DMS79 treated with DMSO at 0.1 percent for 48 hours (cell line): ENCODE data around the gene PABPN1.
A peak's percentile ranks its signal among the peaks of the same experiment; 100 is the strongest.
"Not testable (repeated sequence)": the region's sequence is repeated elsewhere in the genome, so short reads cannot be mapped to it uniquely, and the experiment has no call there.

Experiments
- DNase-seq: peaks from one replicate; lab custom pipeline; 2025; lab: John Stamatoyannopoulos, UW

The PABPN1 gene, protein sequence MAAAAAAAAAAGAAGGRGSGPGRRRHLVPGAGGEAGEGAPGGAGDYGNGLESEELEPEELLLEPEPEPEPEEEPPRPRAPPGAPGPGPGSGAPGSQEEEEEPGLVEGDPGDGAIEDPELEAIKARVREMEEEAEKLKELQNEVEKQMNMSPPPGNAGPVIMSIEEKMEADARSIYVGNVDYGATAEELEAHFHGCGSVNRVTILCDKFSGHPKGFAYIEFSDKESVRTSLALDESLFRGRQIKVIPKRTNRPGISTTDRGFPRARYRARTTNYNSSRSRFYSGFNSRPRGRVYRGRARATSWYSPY

DNA sequence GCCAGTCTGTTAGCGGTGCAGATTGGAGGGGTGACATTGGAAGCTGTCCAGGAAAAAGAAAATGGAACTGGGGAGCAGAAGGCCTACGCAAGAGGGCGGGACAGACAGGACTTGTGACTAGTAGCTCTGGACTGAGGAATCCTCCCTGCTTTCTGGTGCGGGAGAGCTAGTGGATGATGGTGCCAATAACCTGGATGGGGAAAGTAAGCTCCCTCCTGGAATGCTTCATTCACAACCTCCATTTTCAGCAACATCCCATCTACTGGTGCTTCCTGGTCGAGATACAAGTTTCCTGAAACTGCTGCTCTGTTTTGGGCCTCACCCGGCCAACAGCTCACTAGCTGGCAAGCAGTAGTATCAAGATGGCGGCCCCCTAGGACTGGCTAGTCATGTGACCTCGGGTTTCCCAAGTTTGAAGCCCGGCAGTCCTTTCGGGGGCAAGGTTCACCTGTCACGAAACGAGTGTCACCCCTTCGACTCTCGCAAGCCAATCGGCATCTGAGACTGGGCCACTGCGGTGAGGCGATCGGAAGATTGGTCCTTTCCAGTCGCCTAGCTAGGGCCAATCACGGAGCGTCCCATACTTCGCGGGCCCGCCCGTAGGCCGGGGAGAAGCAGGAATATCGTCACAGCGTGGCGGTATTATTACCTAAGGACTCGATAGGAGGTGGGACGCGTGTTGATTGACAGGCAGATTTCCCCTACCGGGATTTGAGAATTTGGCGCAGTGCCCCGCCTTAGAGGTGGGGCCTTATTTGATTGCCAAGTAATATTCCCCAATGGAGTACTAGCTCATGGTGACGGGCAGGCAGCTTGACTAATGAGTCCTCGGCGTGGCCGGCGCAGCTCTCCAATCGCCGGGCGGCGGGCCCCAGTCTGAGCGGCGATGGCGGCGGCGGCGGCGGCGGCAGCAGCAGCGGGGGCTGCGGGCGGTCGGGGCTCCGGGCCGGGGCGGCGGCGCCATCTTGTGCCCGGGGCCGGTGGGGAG is at the start of gene PABPN1:
PABPN1 (plus strand) TSS at position 874 of the 988 bp plus-strand sequence; CDS start at position 887, 13 bp downstream.
- peak; percentile 100 for DNase-seq

DNA sequence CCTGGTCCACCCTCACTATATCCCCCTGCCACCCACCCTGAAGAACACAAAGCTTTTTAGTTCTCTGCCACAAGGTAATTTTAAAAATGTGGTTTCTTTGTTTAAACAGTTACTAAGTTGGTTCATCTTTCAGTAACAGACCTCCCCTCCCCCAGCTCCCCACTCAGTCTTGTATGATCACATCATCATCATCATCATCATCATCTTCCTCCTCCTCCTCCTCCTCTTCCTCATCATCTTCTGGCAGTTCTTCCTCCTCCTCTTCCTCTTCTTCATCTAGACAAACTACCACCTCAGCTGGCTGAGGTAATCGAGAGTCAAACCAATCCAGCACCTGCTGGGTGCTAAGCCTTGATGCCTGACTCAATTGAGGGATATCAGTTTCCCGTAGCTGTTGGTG is 45.8 kb upstream of the PABPN1 start:
- DNase-seq = no peak

DNA sequence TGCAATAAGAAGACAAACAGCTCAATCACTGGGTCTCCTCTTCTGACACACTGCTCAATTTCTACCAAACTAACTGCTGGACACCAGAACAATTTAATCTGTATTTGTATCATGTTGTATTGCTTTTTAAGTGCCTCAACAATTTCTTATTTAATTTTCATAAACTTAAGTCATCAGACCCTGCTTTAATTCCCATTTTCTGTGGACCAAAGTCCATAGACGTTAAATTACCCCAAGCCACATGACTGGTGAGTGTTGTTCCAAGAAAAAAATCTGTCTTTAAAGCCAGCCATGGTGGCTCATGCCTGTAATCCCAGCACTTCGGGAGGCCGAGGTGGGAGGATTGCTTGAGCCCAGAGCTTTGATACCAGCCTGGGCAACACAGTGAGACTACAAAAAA is 44.1 kb upstream of the PABPN1 start:
- no peak for DNase-seq

DNA sequence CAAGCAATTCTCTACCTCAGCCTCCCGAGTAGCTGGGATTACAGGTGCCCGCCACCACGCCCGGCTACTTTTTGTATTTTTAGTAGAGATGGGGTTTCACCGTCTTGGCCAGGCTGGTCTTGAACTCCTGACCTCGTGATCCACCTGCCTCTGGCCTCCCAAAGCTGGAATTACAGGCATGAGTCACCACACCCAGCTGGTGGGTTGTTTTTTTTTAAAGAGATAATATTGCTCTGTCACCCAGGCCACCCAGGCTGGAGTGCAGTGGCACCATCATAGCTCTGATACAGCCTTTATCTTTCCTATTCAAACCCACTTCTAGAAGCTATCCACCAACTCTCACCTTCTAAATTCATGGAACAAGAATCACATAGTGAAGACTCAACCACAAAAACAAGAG is 43.3 kb upstream of the PABPN1 start:
- not testable (repeated sequence) for DNase-seq

DNA sequence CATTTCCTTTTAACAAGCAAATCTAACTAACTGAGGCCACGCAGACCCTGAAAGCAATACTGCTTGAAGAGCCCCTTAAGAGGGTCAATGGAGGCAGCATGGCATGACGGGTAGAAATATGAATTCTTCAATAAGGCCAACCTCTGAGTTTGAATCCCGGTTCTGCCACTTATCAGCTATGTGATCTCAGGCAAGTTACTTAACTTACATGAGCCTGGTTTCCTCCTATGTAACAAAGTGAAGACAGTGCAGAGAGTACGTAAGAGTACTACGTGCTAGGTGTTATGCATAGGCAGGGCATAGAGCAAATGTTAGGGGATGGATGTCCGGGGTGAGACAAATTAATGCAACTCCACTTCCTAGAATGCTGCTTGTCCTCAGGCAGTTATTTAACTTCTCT is 40.0 kb upstream of the PABPN1 start:
- no peak for DNase-seq

DNA sequence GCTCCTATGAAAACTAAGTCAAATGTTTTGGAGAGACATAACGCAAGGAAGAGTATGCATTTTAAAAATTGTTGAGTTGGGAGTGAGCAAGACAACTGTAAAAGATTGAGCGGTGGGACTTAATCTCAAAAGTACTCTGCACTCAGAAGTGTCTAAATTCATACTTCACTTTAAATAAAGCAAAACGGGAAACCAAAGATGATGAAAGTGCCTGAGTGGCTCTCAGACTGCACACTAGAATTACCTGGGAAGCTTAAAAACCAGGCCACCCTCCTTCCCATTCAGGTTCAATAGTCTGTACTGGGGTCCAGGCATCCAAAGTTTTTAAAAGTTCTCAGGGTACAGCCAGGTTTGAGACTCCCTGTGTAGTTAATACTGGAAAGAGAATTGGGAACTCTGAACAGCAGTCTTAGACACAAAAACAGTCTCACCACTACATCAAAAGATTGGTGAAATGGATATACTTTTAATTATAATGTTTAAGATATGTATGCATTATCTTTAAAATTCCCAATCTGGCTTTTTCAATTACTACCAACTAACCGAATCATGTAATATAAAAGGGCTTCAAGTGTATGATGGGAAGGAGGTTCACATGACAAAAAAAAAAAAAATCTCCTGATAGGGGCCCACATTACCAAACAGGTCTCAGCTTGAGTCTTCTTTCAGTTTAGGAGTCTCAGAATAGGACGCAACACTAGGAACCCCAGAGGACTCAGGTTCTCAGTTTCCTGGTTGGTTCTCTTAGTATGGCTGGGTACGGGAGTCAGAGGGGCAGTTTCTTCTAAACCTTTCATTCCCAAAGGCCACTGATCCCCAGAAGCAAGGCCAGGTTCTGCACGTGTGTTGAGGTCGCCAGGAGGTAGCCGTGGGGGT is 36.4 kb upstream of the PABPN1 start:
- DNase-seq = peak; percentile 25

DNA sequence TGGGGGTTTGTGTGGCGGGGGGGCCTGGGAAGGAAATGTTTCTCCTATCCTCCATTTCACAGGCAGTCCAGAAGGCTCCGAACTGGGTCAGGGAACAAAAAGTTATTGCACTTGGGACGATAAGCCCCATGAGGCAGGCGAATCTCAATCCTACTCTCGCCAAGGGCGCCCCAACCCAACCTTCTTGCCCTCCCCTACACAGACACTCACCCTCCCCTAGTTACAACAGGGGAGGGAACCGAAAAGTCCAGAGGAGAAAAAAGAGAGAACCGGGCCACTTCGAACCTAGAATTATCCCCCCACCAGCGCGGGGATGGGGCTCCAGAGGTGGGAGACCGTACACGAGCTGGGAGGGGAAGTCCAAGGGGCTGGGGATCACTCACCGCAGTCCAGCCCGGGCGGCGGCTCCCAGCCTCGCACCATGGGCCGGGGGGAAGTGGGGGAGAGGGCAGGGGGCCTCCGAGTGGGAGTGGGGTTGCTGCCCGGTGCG is 35.7 kb upstream of the PABPN1 start:
- no peak for DNase-seq

DNA sequence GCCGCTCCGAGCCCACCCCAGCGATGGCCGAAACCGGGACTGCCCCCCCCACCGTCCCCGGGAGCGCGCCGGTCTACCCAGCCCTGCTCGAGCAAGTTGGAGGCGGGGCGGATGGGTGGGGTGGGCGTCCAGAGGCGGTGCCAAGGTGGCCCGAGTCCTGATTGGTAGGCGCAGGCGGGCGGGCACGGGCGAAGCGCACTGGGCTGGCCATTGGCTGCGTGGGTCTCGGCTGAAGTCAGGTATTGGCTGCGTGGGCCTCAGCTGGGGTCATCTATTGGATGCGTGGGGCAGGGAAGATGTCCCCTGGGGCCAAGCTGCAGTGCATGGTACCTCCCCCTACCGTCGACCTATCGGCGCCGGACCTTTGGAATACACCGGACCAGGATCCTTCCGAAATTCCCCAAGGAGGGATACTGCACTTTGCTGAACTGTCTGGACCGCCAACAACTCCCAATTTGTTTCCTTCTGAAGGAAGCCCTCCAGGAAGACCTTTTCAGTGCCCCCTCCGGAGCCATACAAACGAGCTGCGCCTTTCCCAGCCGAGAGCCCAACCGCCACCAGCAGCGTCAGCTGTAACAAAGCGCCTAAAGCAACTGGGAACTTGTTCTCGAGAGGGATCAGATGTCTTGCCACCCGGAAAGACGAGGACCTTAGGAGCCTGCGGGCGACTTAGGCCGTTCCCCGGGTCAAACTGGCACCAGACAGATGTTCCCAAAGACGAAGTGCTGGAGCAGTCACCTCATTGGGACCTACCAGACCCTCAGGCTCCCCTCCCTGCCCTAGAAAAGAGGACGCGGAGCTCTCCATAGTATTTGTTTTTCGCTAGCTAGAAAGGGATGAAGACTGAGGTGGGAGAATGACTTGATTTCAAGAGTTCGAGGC is 35.0 kb upstream of the PABPN1 start, which contains the start of gene HOMEZ:
HOMEZ (minus strand) TSS at position 113 of the 882 bp plus-strand sequence. CDS start 180 bp downstream, outside the sequence.
- peak; percentile 100 for DNase-seq

DNA sequence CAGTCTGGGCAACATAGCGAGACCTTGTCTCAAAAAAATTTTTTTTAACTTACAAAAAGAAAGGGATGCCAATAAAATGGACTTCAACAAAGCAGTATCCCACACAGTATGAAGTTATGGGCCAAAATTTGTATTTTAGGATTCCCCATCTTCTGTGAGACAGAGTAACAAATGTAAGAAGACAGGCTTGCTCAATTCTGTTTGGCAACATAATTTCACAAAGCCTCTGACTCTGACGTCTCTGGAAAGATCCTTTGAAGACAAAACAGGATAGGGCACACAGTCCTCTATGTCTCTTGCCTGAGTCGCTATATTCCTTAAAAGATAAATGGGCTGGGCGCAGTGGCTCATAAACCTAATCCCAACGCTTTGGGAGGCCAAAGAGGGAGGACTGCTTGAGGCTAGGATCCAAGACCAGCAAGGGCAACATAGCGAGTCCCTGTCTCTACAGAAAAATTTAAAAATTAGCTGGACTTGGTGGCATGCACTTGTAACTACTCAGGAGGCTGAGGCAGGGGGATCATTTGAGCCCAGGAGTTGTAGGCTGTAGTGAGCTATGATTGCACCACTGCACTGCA is 34.3 kb upstream of the PABPN1 start:
- DNase-seq = no peak

DNA sequence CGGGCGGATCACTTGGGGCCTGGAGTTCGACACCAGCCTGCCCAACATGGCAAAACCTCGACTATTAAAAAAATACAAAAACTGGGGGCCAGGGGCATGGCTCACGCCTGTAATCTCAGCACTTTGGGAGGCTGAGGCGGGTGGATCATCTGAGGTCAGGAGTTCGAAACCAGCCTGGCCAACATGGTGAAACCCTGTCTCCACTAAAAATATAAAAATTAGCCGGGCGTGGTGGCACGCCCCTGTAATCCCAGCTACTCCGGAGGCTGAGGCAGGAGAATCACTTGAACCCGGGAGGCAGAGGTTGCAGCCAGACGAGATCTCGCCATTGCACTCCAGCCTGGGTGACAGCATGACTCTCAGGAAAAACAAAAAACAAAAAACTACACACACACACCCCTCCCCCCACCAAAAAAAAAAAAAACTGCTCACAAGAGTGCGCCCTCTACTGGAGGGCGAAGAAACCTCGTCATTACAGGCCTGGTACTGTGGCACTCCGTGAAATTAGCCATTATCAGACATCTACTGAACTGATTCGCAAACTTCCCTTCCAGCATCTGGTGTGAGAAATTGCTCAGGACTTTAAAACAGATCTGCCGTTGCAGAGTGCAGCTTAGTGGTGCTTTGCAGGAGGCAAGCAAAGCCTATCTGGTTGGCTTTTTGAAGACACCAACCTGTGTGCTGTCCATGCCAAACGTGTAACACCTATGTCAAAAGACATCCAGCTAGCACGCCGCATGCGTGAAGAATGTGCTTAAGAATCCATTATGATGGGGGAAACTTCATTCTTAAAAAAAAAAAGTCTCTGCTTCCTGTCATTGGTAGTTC is 26.3 kb upstream of the PABPN1 start:
- DNase-seq = peak; percentile 26

DNA sequence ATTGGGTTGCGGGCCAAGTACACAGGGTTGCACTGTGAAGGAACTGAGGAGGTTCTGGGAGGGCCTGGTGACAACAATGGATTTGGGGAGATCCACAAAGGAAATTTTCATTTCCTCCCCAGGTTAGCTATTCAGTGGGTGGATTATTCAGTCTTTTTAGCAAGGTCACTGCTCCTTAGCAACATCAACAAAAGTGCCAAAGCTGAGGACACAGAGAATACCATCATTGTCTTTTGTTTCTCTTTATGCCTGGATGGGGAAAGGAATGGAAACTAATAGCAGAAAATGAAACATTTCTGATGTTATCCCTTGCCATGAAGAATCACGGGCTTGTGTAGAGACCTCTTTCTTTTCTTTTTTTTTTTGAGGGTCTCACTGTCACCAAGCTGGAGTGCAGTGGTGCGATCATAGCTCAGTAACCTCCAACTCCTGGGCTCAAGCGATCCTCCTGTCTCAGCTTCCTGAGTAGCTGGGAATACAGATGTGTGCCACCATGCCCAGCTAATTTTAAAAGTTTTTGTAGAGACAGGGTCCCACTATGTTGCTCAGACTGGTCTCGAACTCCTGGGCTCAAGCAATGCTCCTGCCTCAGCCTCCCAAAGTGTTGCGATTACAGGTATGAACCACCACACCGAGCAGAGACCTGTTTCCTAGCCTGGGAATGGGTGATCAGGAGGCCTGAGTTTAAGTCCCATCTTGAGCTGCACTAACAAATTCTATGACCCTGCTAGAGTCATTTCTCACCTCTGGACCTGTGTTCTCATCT is 25.1 kb upstream of the PABPN1 start:
- no peak for DNase-seq

DNA sequence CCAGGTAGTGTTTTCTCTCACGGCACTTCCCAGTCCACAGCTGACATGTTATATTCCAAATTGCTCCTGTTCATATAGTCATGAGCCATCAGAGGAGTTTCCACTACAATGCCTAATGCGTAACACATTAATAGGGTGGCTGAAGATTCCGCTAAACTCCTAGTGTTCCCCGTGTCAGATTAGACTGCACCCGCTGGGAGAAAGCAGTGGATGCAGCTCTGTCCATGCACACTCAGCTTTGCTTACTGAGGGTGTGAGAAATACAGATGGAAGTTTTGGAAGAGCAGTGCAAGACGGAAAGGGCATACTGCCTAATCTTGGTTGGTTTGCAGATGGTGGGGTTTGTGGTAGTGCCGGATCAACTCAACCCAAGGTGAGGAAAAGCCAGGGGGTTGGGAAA is 24.2 kb upstream of the PABPN1 start:
- no peak for DNase-seq

DNA sequence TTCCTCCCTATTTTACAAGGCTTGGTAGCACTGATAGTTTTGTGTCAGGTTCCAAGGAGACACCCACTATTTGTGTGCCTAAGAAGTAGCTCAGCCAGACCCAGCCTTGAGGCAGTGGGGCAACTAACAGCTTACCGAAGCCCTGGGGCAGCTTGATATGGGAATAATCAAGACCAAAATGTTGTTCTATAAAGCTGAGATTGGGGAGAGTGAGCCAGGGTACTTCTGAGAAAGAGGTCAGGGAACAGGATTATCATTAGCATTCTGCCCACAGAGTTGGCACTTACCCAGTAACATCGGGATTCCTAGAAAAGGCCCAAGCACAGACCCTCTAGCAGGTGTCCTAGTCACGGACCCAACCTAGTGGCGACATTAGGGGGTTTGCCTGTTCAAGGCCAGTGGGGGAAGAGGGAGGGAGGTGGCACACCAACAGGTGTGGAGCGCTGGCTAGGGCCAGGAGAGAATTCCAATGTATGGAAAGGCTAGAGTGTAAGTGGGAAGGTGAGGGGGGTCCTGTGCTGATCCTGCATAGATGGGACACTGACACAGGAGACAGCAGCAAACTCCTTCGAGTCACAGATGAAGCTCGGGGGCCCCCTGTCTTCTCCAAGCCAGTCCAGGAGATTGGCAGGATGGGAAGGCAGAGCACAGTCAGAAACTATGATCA is 23.5 kb upstream of the PABPN1 start:
- no peak for DNase-seq

DNA sequence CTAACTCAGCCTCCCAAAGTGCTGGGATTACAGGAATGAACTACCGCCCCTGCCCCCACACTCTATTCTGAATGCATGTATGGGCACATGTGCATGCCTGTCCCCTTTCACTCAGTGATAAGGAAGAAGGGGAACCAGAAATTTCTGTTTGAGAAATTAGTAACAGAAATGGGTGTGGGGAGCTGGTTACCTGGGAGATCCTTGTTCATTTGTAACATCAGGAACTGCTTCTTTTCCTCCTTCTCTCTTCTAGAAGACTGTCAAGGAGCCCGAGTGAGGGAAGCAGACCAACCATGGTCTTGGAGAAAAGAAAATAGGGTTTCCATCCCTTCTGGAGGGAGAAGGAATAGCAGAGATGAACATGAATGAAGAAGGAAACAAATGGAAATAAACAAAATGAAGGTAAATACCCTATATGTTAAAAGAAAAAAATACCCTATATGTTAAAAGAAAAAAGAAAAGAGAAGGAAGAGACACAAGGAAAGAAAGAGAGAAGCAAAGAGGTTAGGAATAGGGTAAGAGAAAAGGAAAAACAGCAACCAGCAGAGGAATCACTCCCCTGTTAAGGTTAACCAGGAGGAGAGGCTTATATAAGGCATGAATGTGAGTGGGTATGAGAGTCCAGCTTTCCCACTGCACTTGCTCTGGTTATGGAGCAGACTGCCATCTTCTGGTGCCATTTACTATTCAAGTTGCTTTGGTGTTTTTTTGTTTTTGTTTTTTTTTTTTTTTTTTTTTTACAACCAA is 21.9 kb upstream of the PABPN1 start:
- peak; percentile 40 for DNase-seq

DNA sequence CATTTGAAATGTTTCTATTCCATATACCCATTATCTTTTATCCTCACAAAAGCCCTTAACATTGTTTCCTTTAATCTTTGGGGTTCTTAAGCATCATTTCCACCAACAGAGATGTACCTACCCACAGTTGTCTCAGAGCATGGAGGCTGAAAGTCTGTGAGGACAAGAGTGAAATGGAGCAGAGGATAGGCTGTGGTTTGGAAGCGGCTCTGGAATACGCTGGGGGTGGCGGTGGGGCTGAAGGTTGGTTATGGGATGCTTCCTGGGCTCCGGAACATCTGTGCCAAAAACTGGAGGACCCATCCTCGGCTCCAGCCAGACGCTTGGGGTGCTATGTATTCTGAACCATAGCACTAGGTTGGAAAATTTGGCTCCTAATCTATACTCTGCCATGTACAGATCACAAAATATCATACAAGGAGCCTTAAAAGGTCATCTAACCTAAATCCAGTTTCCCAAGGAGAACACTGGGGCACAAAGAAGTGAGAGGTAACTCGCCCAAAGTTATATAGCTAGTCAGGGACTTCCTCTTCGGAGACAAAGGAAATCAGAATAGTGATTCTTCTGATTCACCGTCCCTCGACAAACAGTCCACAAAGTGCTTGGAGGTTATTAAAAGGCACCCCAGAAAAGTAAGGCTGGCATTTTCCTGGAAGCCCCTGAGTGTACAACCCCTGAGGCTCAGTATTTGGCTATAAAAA is 21.1 kb upstream of the PABPN1 start:
- DNase-seq = no peak

DNA sequence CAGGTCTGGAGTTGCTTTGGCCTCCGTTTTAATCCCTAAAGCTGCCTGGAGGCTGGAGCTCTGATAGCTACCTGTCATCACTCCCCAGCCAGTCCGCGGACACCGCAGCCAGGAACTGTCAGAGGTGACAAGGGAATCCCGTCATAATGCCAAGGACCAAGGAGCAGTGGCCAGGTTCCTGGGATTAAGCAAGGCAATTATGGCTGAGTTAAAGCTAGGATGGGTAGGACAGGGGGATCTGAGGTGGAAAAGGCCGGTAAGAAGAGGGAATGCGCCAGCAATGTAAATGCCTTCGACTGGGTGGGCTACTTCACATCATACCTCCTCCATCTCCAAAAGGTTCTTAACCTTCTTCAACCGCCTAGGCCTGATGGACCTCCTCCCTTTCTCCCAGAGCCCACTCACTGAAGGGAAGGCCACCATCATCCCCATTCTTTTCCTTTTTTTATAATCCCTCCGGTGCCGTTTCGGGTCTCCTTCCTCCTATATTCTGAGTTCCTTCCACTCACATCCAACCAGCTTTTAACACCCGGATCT is 20.5 kb upstream of the PABPN1 start:
- peak; percentile 81 for DNase-seq
